WERI-Rb-1 (cell line): ENCODE results near the gene ITPR1.

Experiments used
- DNase-seq: peaks from one replicate; pipeline ENCODE4 v3.0.0-alpha.2; 2020
- H3K27ac ChIP-seq: fragments of 250-450 bp; sonication (Bioruptor Pico); 2 replicates; pipeline ENCODE4 v1.5.1; 2020; ENCODE audit warnings: mild to moderate bottlenecking, moderate library complexity
- H3K27me3 ChIP-seq: fragments of 250-450 bp; sonication (Bioruptor Pico); 2 replicates; pipeline ENCODE4 v1.5.1; 2021; ENCODE audit warnings: mild to moderate bottlenecking, low read depth, moderate library complexity; ENCODE audit not compliant: insufficient read depth, severe bottlenecking
- H3K36me3 ChIP-seq: fragments of 250-450 bp; sonication (Bioruptor Pico); 2 replicates; pipeline ENCODE4 v1.5.1; 2020; ENCODE audit warnings: mild to moderate bottlenecking, moderate library complexity
- H3K4me3 ChIP-seq: 2 replicates; pipeline ENCODE4 v1.5.1; 2011; ENCODE audit warnings: low read depth, mild to moderate bottlenecking, control low read depth, low read length
- H3K9me3 ChIP-seq: fragments of 250-450 bp; sonication (Bioruptor Pico); 2 replicates; pipeline ENCODE4 v1.5.1; 2021; ENCODE audit warnings: mild to moderate bottlenecking, moderate library complexity; ENCODE audit not compliant: severe bottlenecking
- TF ChIP-seq, protein P1 (sequence below): IDR thresholded peaks from 2 replicates; pipeline ENCODE4 v1.5.1; 2011; ENCODE audit warnings: low read depth, mild to moderate bottlenecking, control low read depth, inconsistent platforms, low read length

ITPR1 gene

GRCh38 chr3:4825436-4826236 is 332.5 kb downstream of the ITPR1 start:
- TF ChIP-seq, protein P1, sequence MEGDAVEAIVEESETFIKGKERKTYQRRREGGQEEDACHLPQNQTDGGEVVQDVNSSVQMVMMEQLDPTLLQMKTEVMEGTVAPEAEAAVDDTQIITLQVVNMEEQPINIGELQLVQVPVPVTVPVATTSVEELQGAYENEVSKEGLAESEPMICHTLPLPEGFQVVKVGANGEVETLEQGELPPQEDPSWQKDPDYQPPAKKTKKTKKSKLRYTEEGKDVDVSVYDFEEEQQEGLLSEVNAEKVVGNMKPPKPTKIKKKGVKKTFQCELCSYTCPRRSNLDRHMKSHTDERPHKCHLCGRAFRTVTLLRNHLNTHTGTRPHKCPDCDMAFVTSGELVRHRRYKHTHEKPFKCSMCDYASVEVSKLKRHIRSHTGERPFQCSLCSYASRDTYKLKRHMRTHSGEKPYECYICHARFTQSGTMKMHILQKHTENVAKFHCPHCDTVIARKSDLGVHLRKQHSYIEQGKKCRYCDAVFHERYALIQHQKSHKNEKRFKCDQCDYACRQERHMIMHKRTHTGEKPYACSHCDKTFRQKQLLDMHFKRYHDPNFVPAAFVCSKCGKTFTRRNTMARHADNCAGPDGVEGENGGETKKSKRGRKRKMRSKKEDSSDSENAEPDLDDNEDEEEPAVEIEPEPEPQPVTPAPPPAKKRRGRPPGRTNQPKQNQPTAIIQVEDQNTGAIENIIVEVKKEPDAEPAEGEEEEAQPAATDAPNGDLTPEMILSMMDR = no peak
- no peaks in the 10 kb centered on the region for H3K36me3 ChIP-seq
- H3K9me3 ChIP-seq = no peaks in the 10 kb centered on the region
- DNase-seq = no peak
- no peaks in the 10 kb centered on the region for H3K27me3 ChIP-seq
- H3K4me3 ChIP-seq = no peak overlapping the region
- H3K27ac ChIP-seq = no peak overlapping the region

GRCh38 chr3:4826237-4827100 is 333.3 kb downstream of the ITPR1 start:
- TF ChIP-seq, protein P1 = no peak
- no peak for DNase-seq
- Histone ChIP-seq H3K27me3 (no peaks in the 10 kb centered on the region), H3K27ac (no peak overlapping the region), H3K4me3 (no peak overlapping the region), H3K36me3 (no peaks in the 10 kb centered on the region), H3K9me3 (no peaks in the 10 kb centered on the region)

DNA sequence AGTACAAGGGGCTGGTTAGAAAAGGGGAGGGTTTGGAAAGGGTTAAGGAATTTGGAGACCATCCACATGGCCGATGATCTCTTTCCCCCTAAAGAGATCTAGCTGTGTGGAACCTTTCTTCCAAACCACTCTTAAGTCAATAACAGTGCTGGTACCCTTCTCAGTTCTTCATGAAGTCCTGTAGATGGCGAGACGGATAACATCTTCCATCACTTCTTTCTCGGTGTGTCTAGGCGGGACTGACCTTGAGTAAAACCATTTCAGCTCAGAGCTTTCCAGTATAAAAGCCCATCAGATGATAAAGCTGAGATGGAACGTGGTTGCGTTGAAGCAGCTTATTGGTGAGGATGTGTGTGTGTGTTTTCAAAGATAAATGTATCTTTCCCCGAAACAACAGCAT is 334.6 kb downstream of the ITPR1 start:
- H3K36me3 ChIP-seq = no peaks in the 10 kb centered on the region
- DNase-seq = no peak
- no peaks in the 10 kb centered on the region for H3K9me3 ChIP-seq
- H3K4me3 ChIP-seq = no peak overlapping the region
- H3K27me3 ChIP-seq = no peaks in the 10 kb centered on the region
- TF ChIP-seq, protein P1 = no peak
- no peak overlapping the region for H3K27ac ChIP-seq

DNA sequence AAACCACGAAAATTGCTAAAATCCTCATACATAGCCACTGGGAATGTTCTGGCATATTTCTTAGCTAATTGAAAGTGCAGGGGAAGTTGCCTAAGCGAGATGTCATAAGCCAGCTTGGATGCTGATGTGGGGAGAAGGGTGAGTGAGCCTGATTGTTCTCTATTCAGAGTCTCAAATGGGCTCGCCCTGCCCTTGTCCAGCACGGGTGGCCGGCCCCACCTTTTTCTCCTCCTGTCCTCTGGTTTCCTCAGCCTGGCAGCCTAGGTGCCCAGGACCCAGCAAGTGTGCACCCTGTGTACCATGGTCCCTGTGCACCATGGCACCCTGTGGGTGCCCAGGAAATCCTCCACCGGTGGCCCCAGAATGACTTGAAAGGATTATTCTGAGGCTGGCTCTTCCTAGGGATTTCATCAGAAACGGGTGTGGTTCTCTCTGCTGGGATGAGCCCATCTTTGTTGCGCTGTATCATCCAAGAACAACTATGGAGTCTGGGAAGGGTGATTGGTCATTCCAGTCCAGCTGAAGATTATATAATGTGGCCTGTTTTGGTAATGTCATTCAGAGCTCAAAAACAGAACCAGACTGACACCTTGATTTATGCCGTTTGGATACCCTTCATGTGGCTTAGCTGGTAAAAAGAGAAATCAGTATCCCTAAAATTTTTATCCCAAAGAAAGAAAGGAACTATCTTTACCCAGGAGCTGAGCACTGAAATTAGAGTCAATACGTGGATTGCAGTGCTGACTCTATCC is 335.3 kb downstream of the ITPR1 start:
- Histone ChIP-seq H3K36me3 (no peaks in the 10 kb centered on the region), H3K27ac (no peak overlapping the region), H3K4me3 (no peak overlapping the region), H3K9me3 (no peaks in the 10 kb centered on the region), H3K27me3 (no peaks in the 10 kb centered on the region)
- DNase-seq = no peak
- TF ChIP-seq, protein P1 = no peak

- no peak for DNase-seq
- no peaks in the 10 kb centered on the region for H3K27me3 ChIP-seq
- TF ChIP-seq, protein P1 = no peak
- H3K4me3 ChIP-seq = no peak overlapping the region
- no peak overlapping the region for H3K27ac ChIP-seq
- no peaks in the 10 kb centered on the region for H3K36me3 ChIP-seq
- no peaks in the 10 kb centered on the region for H3K9me3 ChIP-seq
Observed at GRCh38 chr3:4829031-4829394, 335.9 kb downstream of the ITPR1 start.
